GM19023 (cell line): ENCODE measurements around the gene NUFIP2.
"Not testable (repeated sequence)": the region's sequence is repeated elsewhere in the genome, so short reads cannot be mapped to it uniquely, and the experiment has no call there.

Experiments used
- ATAC-seq: cut with Tn5 transposase; IDR thresholded peaks from one replicate; pipeline ENCODE4 v1.9.1; 2021; ENCODE audit warnings: mild to moderate bottlenecking, moderate library complexity; ENCODE audit not compliant: unreplicated experiment

NUFIP2 gene, protein sequence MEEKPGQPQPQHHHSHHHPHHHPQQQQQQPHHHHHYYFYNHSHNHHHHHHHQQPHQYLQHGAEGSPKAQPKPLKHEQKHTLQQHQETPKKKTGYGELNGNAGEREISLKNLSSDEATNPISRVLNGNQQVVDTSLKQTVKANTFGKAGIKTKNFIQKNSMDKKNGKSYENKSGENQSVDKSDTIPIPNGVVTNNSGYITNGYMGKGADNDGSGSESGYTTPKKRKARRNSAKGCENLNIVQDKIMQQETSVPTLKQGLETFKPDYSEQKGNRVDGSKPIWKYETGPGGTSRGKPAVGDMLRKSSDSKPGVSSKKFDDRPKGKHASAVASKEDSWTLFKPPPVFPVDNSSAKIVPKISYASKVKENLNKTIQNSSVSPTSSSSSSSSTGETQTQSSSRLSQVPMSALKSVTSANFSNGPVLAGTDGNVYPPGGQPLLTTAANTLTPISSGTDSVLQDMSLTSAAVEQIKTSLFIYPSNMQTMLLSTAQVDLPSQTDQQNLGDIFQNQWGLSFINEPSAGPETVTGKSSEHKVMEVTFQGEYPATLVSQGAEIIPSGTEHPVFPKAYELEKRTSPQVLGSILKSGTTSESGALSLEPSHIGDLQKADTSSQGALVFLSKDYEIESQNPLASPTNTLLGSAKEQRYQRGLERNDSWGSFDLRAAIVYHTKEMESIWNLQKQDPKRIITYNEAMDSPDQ

DNA sequence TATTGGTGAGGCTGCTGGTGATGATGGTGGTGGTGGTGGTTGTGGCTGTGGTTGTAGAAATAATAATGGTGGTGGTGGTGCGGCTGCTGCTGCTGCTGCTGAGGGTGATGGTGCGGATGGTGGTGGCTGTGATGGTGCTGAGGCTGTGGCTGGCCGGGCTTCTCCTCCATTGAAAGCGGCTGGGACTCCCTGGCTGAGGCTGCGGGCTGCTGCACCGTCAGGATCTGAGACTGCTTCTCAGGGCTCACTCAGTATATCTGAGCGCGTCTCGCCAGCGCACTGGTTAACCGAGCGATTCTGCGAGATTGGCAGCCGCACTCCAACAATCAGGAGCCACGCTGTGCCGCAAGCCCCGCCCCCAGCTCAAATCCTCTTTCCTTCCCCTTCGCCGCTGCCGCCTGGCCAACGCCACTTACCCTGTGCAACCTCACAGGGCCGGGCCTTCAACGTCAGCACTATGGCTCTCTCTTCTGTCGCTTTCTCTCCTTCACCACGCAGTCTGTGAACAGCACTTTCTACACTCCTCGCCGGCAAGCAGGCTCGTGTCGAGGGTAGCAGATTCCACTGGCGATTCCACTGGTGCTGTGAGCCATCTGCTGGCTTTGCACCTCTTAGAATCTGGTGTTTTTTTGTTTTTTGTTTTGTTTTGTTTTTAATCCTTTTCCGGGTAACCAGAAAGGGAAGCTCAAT lies at the start of gene NUFIP2:
TSS of gene NUFIP2 (minus strand) at position 259 of the 690 bp plus-strand sequence. CDS start at position 170, 89 bp downstream.
- peak; percentile 86 for ATAC-seq

DNA sequence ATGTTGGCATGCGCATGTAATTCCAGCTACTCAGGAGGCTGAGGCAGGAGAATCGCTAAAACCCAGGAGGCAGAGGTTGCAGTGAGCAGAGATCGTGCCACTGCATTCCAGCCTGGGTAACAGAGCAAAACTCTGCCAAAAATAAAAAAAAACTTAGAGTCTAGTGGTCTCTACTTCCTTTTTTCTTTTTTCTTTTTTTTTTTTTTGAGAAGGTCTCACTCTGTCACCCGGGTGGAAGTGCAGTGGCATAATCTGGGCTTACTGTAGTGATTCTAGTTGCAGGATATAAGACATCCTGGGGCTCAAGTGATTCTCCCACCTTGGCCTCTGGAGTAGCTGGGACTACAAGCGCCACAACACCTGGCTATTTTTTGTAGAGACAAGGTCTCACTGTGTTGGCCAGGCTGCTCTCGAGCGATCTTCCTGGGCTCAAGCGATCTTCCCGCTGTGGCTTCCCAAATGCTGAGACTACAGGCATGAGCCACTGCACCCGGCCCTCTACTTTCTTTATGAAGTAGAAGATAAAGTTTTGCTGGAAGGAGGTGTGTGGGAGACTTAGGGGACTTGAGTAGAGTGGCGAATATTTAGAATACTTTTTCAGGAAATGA lies 48.3 kb upstream of the NUFIP2 start:
- ATAC-seq: no peak

DNA sequence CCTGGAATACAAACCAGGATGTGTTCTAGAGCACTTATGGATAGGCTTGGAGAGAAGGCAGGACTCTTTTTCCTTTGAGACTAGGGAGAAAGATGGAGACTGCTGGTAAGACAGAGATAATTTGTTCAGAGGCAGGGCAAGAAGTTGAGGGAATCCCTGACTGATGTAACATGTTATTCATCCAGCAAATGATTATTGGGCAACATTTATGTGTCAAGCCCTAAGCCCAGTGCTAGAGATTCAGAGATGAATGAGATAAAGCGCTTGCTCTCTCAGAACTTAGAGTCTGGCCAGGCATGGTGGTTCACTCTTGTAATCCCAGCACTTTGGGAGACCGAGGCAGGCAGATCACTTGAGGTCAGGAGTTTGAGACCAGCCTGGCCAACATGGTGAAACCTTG lies 47.8 kb upstream of the NUFIP2 start:
- no peak for ATAC-seq

DNA sequence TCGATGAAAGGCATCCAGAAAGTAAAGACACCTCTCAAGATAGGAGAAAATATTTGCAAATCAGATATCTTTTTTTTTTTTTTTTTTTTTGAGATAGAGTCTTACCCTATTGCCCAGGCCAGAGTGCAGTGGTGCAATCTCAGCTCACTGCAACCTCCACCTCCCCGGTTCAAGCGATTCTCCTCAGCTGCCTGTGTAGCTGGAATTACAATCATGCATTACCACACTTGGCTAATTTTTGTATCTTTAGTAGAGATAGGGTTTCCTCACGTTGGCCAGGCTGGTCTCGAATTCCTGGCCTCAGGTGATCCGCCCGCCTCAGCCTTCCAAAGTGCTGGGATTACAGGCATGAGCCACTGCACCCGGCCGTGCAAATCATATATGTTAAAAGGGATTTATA lies 45.1 kb upstream of the NUFIP2 start:
- not testable (repeated sequence) for ATAC-seq

DNA sequence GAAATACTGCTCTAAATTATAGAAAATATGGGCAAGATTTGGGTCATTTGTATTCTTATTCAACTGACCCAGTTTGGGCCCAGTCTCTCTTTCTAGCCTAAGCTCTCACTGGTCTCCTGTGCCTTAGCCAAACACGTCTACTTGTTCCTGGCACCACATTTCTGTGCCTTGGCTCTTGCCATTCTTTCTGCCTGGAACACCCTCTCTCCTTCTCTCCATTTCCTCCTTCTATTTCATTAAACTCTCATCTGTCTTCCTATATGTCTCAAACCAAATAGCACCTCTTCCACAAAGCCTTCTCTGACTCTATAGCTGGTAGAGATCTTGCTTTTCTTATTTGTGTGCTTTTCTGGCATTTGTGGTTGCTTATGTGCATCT lies 37.7 kb upstream of the NUFIP2 start:
- ATAC-seq: no peak

DNA sequence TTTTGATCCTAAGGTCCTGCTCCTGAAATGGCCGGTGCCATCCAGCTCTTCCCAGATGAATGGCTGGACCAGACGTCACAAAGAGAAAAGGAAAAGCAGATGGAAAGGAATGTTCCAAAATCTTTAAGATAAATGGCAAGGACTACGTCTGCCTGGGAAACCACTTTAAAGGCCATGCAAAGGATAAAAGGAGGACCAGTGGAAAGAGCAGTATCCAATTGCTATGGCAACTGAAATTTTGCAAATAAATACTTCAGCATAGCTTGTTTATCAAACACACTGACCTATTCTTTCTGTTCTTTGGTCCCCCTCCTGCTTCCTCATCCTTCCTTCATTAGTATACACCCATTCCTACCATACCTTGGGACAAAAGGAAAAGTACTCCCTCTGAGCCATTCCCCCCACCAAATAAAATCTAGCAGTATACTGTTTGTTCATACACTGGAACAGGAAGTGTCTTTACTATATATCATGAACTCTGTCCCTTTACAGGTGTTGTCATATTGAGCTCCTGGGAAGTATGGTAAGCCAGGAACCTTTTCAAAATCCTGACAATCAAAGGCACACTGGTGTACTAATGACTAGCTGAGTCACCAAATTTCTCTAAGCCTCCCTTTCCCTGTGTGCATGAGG lies 37.2 kb upstream of the NUFIP2 start:
- ATAC-seq: no peak

DNA sequence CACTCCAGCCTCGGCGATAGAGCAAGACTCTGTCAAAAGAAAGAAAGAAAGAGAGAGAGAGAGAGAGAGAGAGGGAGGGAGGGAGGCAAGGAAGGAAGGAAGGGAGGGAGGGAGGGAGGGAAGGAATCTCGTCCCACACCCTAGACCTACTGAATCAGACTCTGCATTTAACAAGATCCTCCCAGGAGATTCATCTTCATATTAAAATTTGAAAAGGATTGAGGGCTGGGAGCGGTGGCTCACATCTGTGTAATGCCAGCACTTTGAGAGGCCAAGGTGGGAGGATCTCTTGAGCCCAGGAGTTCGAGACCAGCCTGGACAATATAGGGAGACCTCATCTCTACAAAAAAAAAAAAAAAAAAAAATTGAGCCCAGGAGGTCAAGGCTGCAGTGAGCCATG lies 33.5 kb upstream of the NUFIP2 start:
- no peak for ATAC-seq

DNA sequence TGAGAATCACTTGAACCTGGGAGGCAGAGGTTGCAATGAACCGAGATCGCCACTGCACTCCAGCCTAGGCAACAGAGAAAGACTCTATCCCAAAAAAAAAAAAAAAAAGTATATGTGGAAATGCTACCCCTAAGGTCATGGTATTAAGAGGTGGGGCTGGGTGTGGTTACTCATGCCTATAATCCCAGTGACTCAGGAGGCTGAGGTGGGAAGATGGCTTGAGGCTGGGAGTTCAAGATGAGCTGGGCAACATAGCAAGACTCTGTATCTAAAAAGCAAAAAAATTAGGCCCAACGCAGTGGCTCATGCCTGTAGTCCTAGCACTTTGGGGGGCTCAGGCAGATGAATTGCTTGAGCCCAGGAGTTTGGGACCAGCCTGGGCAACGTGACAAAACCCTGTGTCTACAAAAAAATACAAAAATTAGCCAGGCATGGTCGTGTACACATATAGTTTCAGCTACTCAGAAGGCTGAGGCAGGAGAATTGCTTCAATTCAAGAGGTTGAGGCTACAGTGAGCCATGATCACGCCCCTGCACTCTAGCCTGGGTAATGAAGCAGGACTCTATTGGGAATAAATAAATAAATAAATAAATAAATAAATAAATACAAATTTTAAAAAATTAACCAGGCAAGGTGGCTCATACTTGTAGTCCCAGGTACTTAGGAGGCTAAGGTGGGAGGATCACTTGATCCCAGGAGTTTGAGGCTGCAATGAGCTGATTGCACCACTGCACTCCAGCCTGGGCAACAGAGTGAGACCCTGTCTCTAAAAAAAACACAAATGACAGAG lies 32.3 kb upstream of the NUFIP2 start:
- no peak for ATAC-seq

DNA sequence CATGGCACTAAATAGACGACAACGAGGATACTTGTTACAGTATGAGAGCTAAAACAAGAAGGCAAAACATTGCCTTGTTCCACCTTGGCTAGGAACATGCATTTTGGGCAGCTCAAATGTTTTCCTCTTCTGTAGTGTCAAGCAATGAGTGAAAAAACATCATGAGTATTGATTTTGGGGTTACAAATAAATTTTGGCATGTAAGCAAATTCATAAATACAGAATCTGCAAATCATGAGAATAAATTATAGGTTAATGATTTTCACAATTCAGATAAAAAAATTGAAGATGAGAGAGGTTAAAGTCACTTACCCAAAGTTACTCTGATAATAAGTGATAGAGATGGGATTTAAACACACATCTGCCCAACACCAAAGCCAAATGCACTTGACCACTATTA lies 28.4 kb upstream of the NUFIP2 start:
- ATAC-seq: no peak

DNA sequence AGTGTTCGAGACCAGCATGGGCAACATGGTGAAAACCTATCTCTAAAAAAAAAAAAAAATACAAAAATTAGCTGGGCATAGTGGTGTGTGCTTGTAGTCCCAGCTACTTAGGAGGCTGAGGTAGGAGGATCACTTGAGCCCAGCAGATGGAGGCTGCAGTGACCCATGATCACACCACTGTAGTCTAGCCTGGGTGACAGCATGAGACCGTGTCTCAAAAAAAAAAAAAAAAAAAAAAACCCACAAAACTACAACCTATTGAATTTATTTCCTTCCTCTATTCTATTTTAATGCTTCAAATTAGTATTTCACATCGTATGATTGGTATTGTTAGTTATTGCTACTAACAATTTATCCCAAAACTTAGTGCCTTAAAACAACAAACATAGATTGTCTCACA lies 9.4 kb upstream of the NUFIP2 start:
- ATAC-seq: no peak

DNA sequence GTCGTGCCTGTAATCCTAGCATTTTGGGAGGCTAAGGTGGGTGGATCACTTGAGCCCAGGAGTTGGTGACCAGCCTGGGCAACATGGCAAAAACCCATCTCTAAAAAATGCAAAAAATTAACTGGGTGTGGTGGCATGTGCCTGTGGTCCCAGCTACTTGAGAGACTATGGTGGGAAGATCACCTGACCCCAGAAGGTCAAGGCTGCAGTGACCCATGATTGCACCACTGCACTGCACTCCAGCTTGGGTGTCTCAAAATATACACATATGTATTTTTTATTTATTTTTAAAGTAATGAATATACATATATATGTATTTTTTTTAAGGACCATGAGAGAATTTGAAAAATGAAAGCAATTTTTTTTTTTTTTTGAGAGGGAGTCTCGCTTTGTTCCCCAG lies 5.1 kb upstream of the NUFIP2 start:
- no peak for ATAC-seq

DNA sequence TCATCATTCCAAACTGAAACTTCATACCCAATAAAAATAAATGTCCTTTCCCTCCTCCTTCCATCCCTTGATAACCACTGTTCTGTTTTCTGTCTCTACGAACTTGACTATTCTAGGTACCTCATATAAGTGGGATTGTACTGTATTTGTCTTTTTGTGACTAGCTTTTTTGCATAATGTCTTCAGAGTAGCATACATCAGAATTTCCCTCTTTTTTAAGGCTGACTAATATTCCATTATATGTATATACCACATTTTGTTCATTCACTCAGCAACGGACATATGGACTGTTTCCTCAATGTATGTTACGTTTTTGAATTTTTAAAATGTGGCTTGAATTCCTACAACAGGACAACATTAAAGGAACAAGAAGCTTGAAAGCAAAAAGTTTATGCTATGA lies 1.5 kb upstream of the NUFIP2 start:
- no peak for ATAC-seq

DNA sequence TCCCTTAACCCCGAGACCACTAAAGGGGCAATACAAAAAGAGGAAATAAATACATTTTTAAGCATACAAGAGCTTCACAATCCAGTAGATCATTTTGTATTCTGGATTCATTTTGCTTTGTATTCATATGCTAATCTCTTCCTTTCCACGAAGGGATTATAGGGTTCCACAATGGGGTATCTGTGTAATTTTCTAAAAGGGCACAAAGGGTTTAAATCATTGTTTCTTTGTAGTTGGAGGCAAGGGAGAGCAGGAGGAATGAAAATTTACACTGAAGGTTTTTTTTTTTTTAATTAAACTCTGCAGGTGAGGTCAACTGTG lies 592 bp upstream of the NUFIP2 start:
- no peak for ATAC-seq

DNA sequence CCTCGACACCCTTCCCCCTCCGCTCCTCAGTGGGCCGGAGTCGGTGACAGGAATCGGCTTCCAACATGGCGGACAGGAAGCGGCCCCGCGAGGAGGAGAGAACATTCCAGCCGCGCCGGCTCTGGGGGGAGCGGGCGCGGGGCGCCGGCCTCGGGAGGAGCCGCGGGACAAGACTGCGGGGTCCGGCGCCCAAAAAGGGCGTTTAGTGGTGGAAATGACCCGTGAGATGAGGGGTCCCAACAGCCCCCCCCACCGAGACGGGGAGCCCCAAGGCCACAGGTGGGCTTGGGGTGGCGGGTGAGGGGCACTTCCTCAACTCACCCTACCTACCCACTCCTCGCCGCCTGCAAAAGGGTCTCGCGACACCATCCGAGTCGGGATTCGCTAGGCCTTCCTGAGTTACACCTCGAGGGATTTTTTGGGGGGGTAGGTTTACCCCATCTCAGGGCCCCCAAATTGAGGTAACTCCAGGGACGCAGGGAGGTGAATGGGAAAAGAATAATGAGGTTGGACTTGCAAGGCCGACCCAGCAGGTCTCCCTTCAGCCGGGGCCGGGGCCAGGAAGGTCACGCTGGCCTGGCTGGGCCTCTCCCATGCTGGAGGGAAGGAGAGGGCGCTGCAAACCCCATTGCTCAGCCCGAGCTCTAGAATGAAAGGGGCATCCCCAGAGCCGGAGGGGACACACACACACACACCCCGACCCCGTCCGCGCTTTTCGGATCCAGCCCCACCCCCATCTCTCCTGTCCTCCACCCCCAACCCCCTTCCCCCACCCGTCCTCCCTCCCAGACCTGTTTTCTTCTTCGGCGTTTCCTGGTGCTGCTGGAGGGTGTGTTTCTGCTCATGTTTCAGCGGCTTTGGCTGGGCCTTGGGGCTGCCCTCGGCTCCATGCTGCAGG lies 707 bp downstream of the NUFIP2 start:
- ATAC-seq: peak; percentile 7

DNA sequence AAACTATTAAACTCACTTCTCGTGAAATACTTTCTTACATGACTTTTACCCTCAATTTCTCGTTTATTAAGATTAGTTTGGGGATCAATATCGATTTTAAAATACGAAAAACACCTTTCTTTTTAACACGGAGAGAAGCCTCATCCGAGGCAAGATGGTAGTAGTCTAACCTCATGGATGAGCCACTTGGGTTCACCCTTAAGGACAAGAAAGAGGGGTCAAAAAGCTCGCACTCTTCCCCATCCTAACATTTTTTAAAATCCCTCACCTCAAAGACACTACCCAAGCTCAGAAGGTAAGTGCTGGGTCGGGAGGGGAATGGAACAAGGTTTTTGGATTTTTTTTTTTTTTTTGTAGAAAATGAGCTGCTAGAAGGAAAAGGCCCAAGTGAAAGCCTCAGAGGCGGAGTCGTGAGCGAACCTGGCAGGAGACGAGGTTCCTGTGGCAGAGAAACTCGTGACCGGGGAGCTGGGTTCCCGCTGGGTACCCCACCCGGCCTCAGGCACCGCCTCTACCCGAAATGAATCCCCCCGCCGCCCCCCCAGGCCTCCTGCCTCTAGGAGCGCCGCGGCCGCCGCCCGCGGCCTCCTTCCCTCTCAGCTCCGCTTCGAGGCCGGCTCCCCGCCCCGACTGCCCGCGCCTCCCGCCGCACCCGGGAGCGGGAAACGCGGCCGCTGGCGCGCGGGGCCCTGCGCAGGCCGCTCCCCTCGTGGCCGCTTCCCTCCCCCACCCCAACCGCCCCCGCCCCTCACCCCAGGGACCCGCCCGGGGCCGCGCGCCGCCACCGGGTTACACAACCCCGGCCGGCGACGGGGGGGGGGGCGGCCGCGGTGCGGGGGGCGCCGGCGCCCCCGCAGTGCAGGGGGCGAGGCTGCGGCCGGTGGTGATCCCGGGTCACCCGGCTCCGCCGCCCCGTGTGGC lies 1.6 kb downstream of the NUFIP2 start:
- ATAC-seq: no peak

DNA sequence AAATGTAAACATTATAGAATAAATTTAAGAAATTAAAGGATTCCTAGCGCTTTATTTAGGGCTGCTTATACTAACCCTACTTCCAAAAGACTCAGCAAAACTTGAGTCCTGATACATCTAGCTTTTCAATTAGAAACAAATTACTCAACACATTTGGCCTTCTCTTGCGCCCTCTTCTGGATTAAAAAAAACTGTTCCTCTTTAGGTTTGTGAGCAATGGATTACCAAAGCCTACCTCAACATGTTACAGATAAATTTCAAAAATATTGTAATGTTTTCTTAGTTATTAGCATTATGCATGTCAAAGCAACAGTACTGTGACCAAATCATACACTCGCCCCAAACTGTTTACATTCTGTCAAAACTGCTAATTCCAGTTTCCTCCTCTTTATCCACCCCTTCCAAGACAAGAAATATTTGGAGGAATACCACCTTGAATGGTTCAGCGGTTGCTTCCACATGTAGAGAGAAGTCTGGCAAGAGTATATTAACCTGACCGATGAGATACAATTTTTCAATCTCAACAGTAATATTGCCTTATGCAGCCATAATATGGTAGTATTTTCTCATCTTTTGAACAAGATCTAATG lies 2.7 kb downstream of the NUFIP2 start:
- no peak for ATAC-seq

DNA sequence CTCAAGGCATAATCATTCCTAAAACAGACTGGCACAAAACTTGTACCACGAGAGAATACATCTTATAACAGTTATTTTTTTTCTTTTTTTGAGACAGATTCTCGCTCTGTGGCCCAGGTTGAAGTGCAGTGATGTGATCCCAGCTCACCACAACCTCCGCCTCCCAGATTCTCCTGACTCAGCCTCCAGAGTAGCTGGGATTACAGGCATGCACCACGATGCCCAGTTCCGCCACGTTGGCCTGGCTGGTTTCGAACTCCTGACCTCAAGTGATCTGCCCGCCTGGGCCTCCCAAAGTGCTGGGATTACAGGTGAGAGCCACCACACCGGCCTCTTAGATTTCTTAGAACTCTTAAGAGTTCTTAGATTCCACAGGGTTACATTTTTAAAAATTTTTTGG lies 4.1 kb downstream of the NUFIP2 start:
- no peak for ATAC-seq

DNA sequence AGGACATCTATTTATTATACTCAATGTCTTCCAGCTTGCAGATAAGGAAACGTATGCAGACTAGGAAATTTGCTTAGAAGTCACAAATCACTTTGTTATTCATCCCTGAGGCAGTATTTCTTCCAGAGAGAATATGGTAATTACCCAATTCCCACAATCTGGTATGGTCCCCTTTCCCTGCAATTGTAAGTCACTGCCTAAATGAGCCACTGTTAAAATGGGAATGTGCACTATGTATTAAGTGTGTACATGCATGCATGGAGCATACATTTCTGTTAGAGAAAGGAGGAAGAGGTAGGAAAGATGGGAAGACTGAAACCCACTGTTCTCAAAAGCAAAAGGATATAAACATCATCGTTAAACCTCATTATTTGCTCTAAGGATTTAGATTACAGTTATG lies 10.0 kb downstream of the NUFIP2 start:
- ATAC-seq: no peak
